ENCODE measurements around the gene ITGB6.

DNA sequence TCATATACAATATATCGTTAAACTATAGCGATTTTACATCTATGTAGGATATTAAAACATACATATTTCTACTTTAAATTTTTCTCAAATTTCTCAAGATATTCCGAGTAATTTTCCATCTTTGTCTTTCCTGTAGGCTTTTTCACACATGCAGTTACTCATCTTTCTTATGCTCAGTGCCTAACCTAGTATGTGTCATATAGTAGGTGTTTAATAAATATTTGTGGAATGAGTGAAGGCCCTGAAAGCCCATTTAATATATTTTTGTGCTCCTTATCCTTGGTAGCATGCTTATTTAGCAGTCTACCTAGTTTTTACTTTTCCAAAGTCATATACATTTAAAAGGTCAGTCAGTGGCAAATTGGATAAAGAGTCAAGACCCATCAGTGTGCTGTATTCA lies 67.3 kb downstream of the ITGB6 start:
- no peak for TF ChIP-seq POLR2A (IDR thresholded peaks at IDR 0.05)
- TF ChIP-seq, protein P1, sequence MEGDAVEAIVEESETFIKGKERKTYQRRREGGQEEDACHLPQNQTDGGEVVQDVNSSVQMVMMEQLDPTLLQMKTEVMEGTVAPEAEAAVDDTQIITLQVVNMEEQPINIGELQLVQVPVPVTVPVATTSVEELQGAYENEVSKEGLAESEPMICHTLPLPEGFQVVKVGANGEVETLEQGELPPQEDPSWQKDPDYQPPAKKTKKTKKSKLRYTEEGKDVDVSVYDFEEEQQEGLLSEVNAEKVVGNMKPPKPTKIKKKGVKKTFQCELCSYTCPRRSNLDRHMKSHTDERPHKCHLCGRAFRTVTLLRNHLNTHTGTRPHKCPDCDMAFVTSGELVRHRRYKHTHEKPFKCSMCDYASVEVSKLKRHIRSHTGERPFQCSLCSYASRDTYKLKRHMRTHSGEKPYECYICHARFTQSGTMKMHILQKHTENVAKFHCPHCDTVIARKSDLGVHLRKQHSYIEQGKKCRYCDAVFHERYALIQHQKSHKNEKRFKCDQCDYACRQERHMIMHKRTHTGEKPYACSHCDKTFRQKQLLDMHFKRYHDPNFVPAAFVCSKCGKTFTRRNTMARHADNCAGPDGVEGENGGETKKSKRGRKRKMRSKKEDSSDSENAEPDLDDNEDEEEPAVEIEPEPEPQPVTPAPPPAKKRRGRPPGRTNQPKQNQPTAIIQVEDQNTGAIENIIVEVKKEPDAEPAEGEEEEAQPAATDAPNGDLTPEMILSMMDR (IDR thresholded peaks at IDR 0.05): no peak
